Measurements from ENCODE around the gene TRERF1. TPM values are rescaled to one million over a fixed set of nuclear protein-coding genes. Genes with fewer than 3 reads are reported as not detected.

TRERF1 gene
- total and polyA plus RNA-seq, 2 of the 4 experiments (the other 2 are of a cell fraction), result 6.3 to 9.9 TPM

DNA sequence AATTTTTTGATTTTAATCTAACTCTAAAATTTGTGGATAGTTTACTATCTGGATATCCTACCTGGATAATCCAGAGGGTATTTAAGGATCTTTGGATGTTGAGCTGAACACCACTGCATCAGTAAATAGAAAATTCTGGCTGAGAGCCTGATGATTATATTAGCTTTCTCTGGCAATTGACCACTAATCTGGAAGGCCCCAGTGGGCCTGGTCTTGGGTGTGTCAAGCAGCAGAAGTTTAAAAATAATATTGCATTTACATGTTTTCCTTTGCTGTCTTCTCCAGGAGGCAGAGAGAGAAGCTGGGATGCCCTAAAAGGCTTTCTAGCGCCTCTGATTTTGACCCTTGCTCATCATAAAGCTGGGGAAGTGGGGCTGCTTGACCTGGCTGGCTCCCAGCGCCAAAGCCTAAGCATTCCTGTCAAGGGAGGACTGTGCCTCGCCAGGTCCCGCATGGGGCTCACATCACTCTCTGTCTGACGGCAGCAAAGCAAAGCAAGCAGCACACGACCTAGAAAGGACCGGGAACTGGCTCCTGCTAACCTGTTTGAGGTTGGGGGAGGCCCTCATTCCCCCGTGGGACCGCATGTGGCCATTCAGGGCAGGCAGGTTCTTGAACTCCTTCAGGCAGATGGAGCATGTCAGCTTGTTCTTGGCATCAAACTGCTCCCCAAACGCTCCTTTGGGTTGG, 187.4 kb downstream of the TRERF1 start:
- Histone ChIP-seq H3K4me3 (ENCODE audit: insufficient read depth, low read depth, low read length) (no peak overlapping the region), H3K9me3 (ENCODE audit: control insufficient read depth, insufficient read depth, low read length) (no peaks in the 10 kb centered on the region), H3K4me2 (ENCODE audit: low read depth, low read length) (no peak overlapping the region), H3K4ac (ENCODE audit: low read depth, low read length) (no peak overlapping the region), H4K20me1 (ENCODE audit: insufficient read depth, low read length) (no peaks in the 10 kb centered on the region), H3K36me3 (ENCODE audit: control insufficient read depth, insufficient read depth, low read length) (peaks cover 34% of the 10 kb centered on the region), H2AK5ac (ENCODE audit: low read depth, low read length) (no peak overlapping the region), H3K23ac (ENCODE audit: low read depth, low read length) (no peak overlapping the region), H2BK15ac (ENCODE audit: low read depth, low read length) (no peak overlapping the region), H4K5ac (ENCODE audit: low read depth, low read length) (no peak overlapping the region), H3K27me3 (ENCODE audit: control insufficient read depth, insufficient read depth, low read length) (no peaks in the 10 kb centered on the region), H3K4me1 (ENCODE audit: control insufficient read depth, insufficient read depth, low read length) (peaks cover 13% of the 10 kb centered on the region), H2BK20ac (ENCODE audit: low read depth, low read length) (no peak overlapping the region), H3K18ac (ENCODE audit: low read depth, low read length) (no peak overlapping the region), H2BK5ac (ENCODE audit: low read depth, low read length, poor library complexity, severe bottlenecking) (no peak overlapping the region), H3K9me1 (ENCODE audit: insufficient read depth, low read length) (peaks cover 31% of the 10 kb centered on the region), H3K79me1 (ENCODE audit: low read depth in 1 of 2, low read length in 2 of 2) (peaks cover 11 to 56% of the 10 kb centered on the region in 2 experiments), H3K27ac (ENCODE audit: insufficient read depth, low read length) (no peak overlapping the region), H2AK9ac (replicated peaks; ENCODE audit: low read depth, low read length, poor library complexity) (no peak overlapping the region), H3K9ac (ENCODE audit: low read depth, low read length) (no peak overlapping the region), H3K14ac (replicated peaks; ENCODE audit: low read depth, low read length) (no peak overlapping the region), H3K56ac (ENCODE audit: extremely low read depth, insufficient read depth, low read length) (no peak overlapping the region), H2AFZ (replicated peaks; ENCODE audit: low read length, poor library complexity) (no peak overlapping the region), H4K91ac (ENCODE audit: insufficient read depth, low read depth, low read length) (no peak overlapping the region), H2BK120ac (ENCODE audit: low read depth, low read length) (no peak overlapping the region), H4K8ac (ENCODE audit: low read depth in 2 of 2, low read length in 2 of 2) (no peak overlapping the region)
- DNase-seq (no peak), ATAC-seq (ENCODE audit: low read depth) (no peak)
- CTCF ChIA-PET, result no interaction called here
- no TSS peak for BruUV-seq (replicated peaks)
- 77% methylated on average over 5 of the region's 10 CpGs; no CpG with 5 or more reads in 1 of the 2 experiments for WGBS, 2 experiments (ENCODE audit: extremely low coverage in 2 of 2, insufficient read length in 1 of 2)
- TF ChIP-seq RAD21 (IDR thresholded peaks at IDR 0.05; ENCODE audit: low read length) (no peak), CEBPB (IDR thresholded peaks at IDR 0.05; ENCODE audit: low read depth, low read length) (no peak), CHD1 (IDR thresholded peaks at IDR 0.05; ENCODE audit: low read depth, low read length) (no peak), MXI1 (IDR thresholded peaks at IDR 0.05; ENCODE audit: borderline replicate concordance, low read depth, low read length) (no peak), POLR2A (IDR thresholded peaks at IDR 0.05; ENCODE audit: low read depth, low read length) (no peak)
- TF ChIP-seq, protein P1, sequence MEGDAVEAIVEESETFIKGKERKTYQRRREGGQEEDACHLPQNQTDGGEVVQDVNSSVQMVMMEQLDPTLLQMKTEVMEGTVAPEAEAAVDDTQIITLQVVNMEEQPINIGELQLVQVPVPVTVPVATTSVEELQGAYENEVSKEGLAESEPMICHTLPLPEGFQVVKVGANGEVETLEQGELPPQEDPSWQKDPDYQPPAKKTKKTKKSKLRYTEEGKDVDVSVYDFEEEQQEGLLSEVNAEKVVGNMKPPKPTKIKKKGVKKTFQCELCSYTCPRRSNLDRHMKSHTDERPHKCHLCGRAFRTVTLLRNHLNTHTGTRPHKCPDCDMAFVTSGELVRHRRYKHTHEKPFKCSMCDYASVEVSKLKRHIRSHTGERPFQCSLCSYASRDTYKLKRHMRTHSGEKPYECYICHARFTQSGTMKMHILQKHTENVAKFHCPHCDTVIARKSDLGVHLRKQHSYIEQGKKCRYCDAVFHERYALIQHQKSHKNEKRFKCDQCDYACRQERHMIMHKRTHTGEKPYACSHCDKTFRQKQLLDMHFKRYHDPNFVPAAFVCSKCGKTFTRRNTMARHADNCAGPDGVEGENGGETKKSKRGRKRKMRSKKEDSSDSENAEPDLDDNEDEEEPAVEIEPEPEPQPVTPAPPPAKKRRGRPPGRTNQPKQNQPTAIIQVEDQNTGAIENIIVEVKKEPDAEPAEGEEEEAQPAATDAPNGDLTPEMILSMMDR (conservative IDR thresholded peaks at IDR 0.05; ENCODE audit: low read depth, low read length), result no peak
- TF ChIP-seq, protein P2, sequence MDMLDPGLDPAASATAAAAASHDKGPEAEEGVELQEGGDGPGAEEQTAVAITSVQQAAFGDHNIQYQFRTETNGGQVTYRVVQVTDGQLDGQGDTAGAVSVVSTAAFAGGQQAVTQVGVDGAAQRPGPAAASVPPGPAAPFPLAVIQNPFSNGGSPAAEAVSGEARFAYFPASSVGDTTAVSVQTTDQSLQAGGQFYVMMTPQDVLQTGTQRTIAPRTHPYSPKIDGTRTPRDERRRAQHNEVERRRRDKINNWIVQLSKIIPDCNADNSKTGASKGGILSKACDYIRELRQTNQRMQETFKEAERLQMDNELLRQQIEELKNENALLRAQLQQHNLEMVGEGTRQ (IDR thresholded peaks at IDR 0.05; ENCODE audit: low read depth, low read length), result no peak
- intact Hi-C loops (cut with micrococcal nuclease) (loop anchor here (5.0 kb wide), 1 partner anchor 283 kb away; no protein-coding TSS in a partner anchor), in situ Hi-C loops (cut with MboI; ENCODE audit: low sequenced_read_pairs) (loop anchor here (5.0 kb wide), 1 partner anchor 283 kb away; no protein-coding TSS in a partner anchor), dilution Hi-C loops (cut with HindIII; ENCODE audit: low sequenced_read_pairs, unreplicated experiment) (no loop called here)
- POLR2A ChIA-PET (ENCODE audit: unreplicated experiment), result no interaction called here

Measured in IMR-90 (cell line).